K562 (cell line): ENCODE data around the gene LSP1. TPM values are rescaled to one million over a fixed set of nuclear protein-coding genes. Genes with fewer than 3 reads are reported as not detected.

Experiments used
- ATAC-seq: fragments of 200-7000 bp; cut with Tn5 transposase; 3 replicates; pipeline ENCODE4 v1.9.1; 2020; ENCODE audit warnings: moderate library complexity
- BruUV-seq: library from RNA; stranded (reverse); fragments of 400-500 nt; replicated peaks from 2 replicates; lab custom pipeline; 2021; lab: Mats Ljungman, UMichigan
- CTCF ChIA-PET: fragments of 300-600 bp; formaldehyde crosslinking; extraction: SDS; loops from one replicate; lab custom pipeline; 2021; ENCODE audit warnings: low intra/inter-chr PET ratio; lab: Yijun Ruan, JAX
- POLR2A ChIA-PET: fragments of 300-600, 350-650 bp; sonication (Branson Sonifier 250); formaldehyde crosslinking; extraction: SDS; loops from one replicate; lab custom pipeline; 2021; ENCODE audit warnings: antibody characterized with exemption, inconsistent platforms; lab: Yijun Ruan, JAX
- DNase-seq, 4 experiments: peaks; one replicate each; pipeline versions ENCODE4 v3.0.0 to v3.0.0-alpha.2; 2011 to 2018; ENCODE audit warnings: low spot score in 3 of 4, mixed read lengths in 3 of 4; ENCODE audit errors: extremely low read depth in 1 of 4
- FAIRE-seq: peaks from 2 replicates; lab custom pipeline; 2011; peaks lifted over from hg19 to GRCh38; lab: Jason Lieb, UNC
- H2AFZ ChIP-seq: 2 replicates; pipeline ENCODE4 v1.6.0; 2011; ENCODE audit warnings: low read depth, low read length, control low read depth, inconsistent platforms
- H3K27ac ChIP-seq: fragments of 200-600 bp; 3 replicates; pipeline ENCODE4 v1.8.0; 2011; ENCODE audit warnings: low read depth, mild to moderate bottlenecking, control low read depth, inconsistent platforms, low read length, moderate library complexity, mixed read lengths; ENCODE audit errors: extremely low read depth
- H3K27me3 ChIP-seq, 2 experiments: fragments of 300-600 bp in 1 of 2; 2 replicates in 1 of 2; 3 replicates in 1 of 2; pipeline versions ENCODE4 v1.6.0 to v1.8.0; 2011; ENCODE audit warnings: inconsistent platforms in 2 of 2, low read length in 2 of 2, mild to moderate bottlenecking in 1 of 2, mixed read lengths in 1 of 2, moderate library complexity in 1 of 2; ENCODE audit not compliant: control insufficient read depth in 2 of 2, insufficient read depth in 2 of 2
- H3K36me3 ChIP-seq: fragments of 300-600 bp; 3 replicates; pipeline ENCODE4 v1.8.0; 2011; ENCODE audit warnings: mild to moderate bottlenecking, low read length, inconsistent platforms; ENCODE audit not compliant: control insufficient read depth, insufficient read depth
- H3K4me1 ChIP-seq, 2 experiments: fragments of 200-600 bp in 1 of 2; replicated peaks in 1 of 2; 2 replicates in 1 of 2; 3 replicates in 1 of 2; pipeline versions ENCODE4 v1.5.1 to v1.8.0; 2011; ENCODE audit warnings: inconsistent platforms in 2 of 2, low read length in 2 of 2, mild to moderate bottlenecking in 1 of 2, mixed read lengths in 1 of 2, moderate library complexity in 1 of 2; ENCODE audit not compliant: control insufficient read depth in 2 of 2, insufficient read depth in 2 of 2
- H3K4me2 ChIP-seq: 2 replicates; pipeline ENCODE4 v1.6.1; 2011; ENCODE audit warnings: low read length, control low read depth, inconsistent platforms, mixed read lengths; ENCODE audit not compliant: insufficient read depth
- H3K4me3 ChIP-seq: fragments of 200-600 bp; sonication (generic), shearing (Covaris generic); 2 replicates; pipeline ENCODE4 v1.5.1; 2016; ENCODE audit warnings: control low read depth, inconsistent platforms
- H3K79me2 ChIP-seq: fragments of 200-600 bp; 3 replicates; pipeline ENCODE4 v1.8.0; 2011; ENCODE audit warnings: low read length, inconsistent platforms; ENCODE audit not compliant: control insufficient read depth, insufficient read depth
- H3K9ac ChIP-seq, 2 experiments: 2 replicates each; pipeline versions ENCODE4 v1.6.0 to v1.6.1; 2011; ENCODE audit warnings: low read depth in 2 of 2, low read length in 2 of 2, control low read depth in 1 of 2, inconsistent platforms in 1 of 2, mild to moderate bottlenecking in 1 of 2, mixed read lengths in 1 of 2; ENCODE audit not compliant: insufficient read depth in 1 of 2
- H3K9me1 ChIP-seq: one replicate; pipeline ENCODE4 v1.6.0; 2011; ENCODE audit warnings: inconsistent platforms, mild to moderate bottlenecking, low read length, moderate library complexity; ENCODE audit not compliant: control insufficient read depth, insufficient read depth
- H3K9me3 ChIP-seq: replicated peaks from 2 replicates; pipeline ENCODE4 v1.5.1; 2011; ENCODE audit warnings: low read depth, low read length, inconsistent platforms; ENCODE audit not compliant: control insufficient read depth, insufficient read depth
- H4K20me1 ChIP-seq: replicated peaks from 2 replicates; pipeline ENCODE4 v1.6.1; 2011; ENCODE audit warnings: low read length, inconsistent platforms, mixed read lengths; ENCODE audit not compliant: control insufficient read depth, insufficient read depth
- ADNP ChIP-seq: fragments of 200-800 bp; sonication (Bioruptor generic); IDR thresholded peaks from 2 replicates; pipeline ENCODE4 v1.6.1; 2016; ENCODE audit warnings: missing genetic modification characterization, missing compliant biosample characterization
- ARHGAP35 ChIP-seq: fragments of 450-650 bp; IDR thresholded peaks from 2 replicates; pipeline ENCODE4 v1.6.1; 2018; ENCODE audit not compliant: partially characterized antibody
- ETV5 ChIP-seq: sonication (generic); formaldehyde crosslinking; IDR thresholded peaks from 2 replicates; pipeline ENCODE4 v1.4.0; 2020; ENCODE audit warnings: low read depth, mild to moderate bottlenecking, missing genetic modification reagents
- KAT2B ChIP-seq: IDR thresholded peaks from one replicate; pipeline ENCODE4 v1.6.1; 2012; ENCODE audit warnings: low read depth, mild to moderate bottlenecking, control low read depth, inconsistent platforms, low read length, moderate library complexity
- MBD1 ChIP-seq: fragments of 250-450 bp; sonication (Bioruptor Pico); IDR thresholded peaks from 2 replicates; pipeline ENCODE4 v1.8.0; 2022; ENCODE audit warnings: inconsistent platforms
- RCOR1 ChIP-seq, 2 experiments: IDR thresholded peaks; 2 replicates each; pipeline ENCODE4 v1.6.1; 2012; ENCODE audit warnings: low read depth in 2 of 2, low read length in 2 of 2, borderline replicate concordance in 1 of 2, improper control_type of control experiment in 1 of 2
- SAFB ChIP-seq: fragments of 200-400 bp; formaldehyde crosslinking; IDR thresholded peaks from 2 replicates; pipeline ENCODE4 v1.6.1; 2017; ENCODE audit warnings: low read depth, low read length, borderline replicate concordance
- ZFPM2 ChIP-seq: fragments of 250-450 bp; sonication (Bioruptor Pico); IDR thresholded peaks from 2 replicates; pipeline ENCODE4 v1.5.1; 2022; ENCODE audit warnings: mild to moderate bottlenecking
- ZNF12 ChIP-seq: sonication (generic); formaldehyde crosslinking; IDR thresholded peaks from 2 replicates; pipeline ENCODE4 v1.4.0; 2020; ENCODE audit warnings: mild to moderate bottlenecking, missing genetic modification reagents
- ZNF318 ChIP-seq, 2 experiments: fragments of 450-650 bp; IDR thresholded peaks; 2 replicates each; pipeline ENCODE4 v1.6.1; 2016; ENCODE audit warnings: mild to moderate bottlenecking in 2 of 2, borderline replicate concordance in 1 of 2, low read depth in 1 of 2, moderate library complexity in 1 of 2
- ZNF384 ChIP-seq: IDR thresholded peaks from 2 replicates; pipeline ENCODE4 v1.6.1; 2012; ENCODE audit warnings: low read depth, low read length, improper control_type of control experiment
- ZNF444 ChIP-seq: fragments of 250-450 bp; sonication (Bioruptor Pico); IDR thresholded peaks from 2 replicates; pipeline ENCODE4 v1.4.0; 2020; ENCODE audit warnings: mild to moderate bottlenecking, moderate library complexity
- WGBS: fragments of 100-300 bp; shearing (Covaris generic); methylation state at CpG from one replicate; pipeline ENCODE4 v1.1.6; 2016; ENCODE audit warnings: low coverage, mixed read lengths; ENCODE audit not compliant: insufficient coverage; ENCODE audit errors: missing lambda C conversion rate; 5-methylcytosine and 5-hydroxymethylcytosine counted together
- in situ Hi-C: fragments of 300-500 bp; cut with MboI; formaldehyde crosslinking; loops from 4 replicates; pipeline ENCODE4 v1.15.0; 2018; ENCODE audit warnings: inconsistent platforms, mixed read lengths
- intact Hi-C: fragments of 100-400 bp; cut with micrococcal nuclease; formaldehyde crosslinking; loops from 2 replicates; pipeline ENCODE4 v1.14.2; 2022
- polyA plus RNA-seq, 8 experiments: library from polyadenylated mRNA; depleted of rRNA in 4 of 8; stranded (reverse) in 5 of 8; unstranded in 3 of 8; fragments of >200 nt; fragmentation: Nextera tagmentation in 2 of 8; fragmentation: Illumina TruSeq in 1 of 8; extraction: Ambion mirVana in 2 of 8; extraction: Trizol in 1 of 8; gene quantifications; 2 replicates each; pipeline versions ENCODE4 v1.2.1 to v1.2.3, GENCODE V29; 2011 to 2014; ENCODE audit warnings: inconsistent platforms in 1 of 8, missing spikeins in 1 of 8
- total RNA-seq, 7 experiments: library from RNA; depleted of rRNA in 6 of 7; stranded (reverse); fragments of >200 nt in 6 of 7; fragmentation: Illumina TruSeq in 2 of 7; extraction: Trizol in 2 of 7; gene quantifications; 2 replicates each; pipeline versions ENCODE4 v1.2.1 to v1.2.3, GENCODE V29; 2011 to 2021; ENCODE audit warnings: low replicate concordance in 1 of 7

Gene LSP1
- total and polyA plus RNA-seq, 9 of the 15 experiments (the other 6 are each of a cell fraction or from before 2014, with no cell fraction given) = 0.08 to 2.9 (median 0.65) TPM; not detected in 2

- no peaks in the 10 kb centered on the region for H3K36me3 ChIP-seq
- no peaks in the 10 kb centered on the region for H3K79me2 ChIP-seq
- H3K4me1 ChIP-seq = peaks cover 0 to 16% of the 10 kb centered on the region in 2 experiments; a peak in 2 of 5 replicates
- H3K27ac ChIP-seq = no peak overlapping the region
- 3% methylated on average over 4 of the region's 4 CpGs for WGBS
- H3K9me3 ChIP-seq = no peaks in the 10 kb centered on the region
- ATAC-seq = no peak
- H3K27me3 ChIP-seq = peaks cover 2 to 57% of the 10 kb centered on the region in 2 experiments; a peak in 2 of 5 replicates
- H3K4me2 ChIP-seq = no peak overlapping the region
- POLR2A ChIA-PET = interaction anchor here (0.6 kb wide), 1 partner anchor 100 kb away, joined by 3 read pairs; no protein-coding TSS in a partner anchor
- FAIRE-seq = no peak
- no peak for DNase-seq
- H3K4me3 ChIP-seq = no peak overlapping the region
- CTCF ChIA-PET = no interaction called here
- TF ChIP-seq ADNP (tag) (no peak), KAT2B (no peak), ZNF12 (CRISPR knock-in tag) (no peak), ETV5 (CRISPR knock-in tag) (no peak), ZFPM2 (CRISPR knock-in tag) (no peak), ZNF444 (CRISPR knock-in tag) (no peak), ZNF384 (no peak), ARHGAP35 (no peak), SAFB (no peak), ZNF318 (IDR thresholded peaks at IDR 0.05; ENCODE audit: borderline replicate concordance in 1 of 2, low read depth in 1 of 2) (no peak), RCOR1 (IDR thresholded peaks at IDR 0.05; ENCODE audit: borderline replicate concordance in 1 of 2, low read depth in 2 of 2, low read length in 2 of 2) (no peak), MBD1 (CRISPR knock-in tag) (no peak)
- peaks cover 3% of the 10 kb centered on the region for H4K20me1 ChIP-seq
- no TSS peak for BruUV-seq
- no peaks in the 10 kb centered on the region for H3K9me1 ChIP-seq
- in situ Hi-C loops (loop anchor here (10.0 kb wide), 1 partner anchor 296 kb away; no protein-coding TSS in a partner anchor), intact Hi-C loops (no loop called here)
- no peak overlapping the region for H3K9ac ChIP-seq
- H2AFZ ChIP-seq = no peak overlapping the region
These were observed 6.1 kb downstream of the LSP1 start for GRCh38 chr11:1859004-1859403.
